GM18526 (cell line): Measurements from ENCODE around the gene HLA-DMB.
A peak's percentile ranks its signal among the peaks of the same experiment; 100 is the strongest.

Experiments
- POLR2A ChIP-seq: IDR thresholded peaks from 3 replicates; pipeline ENCODE4 v1.6.1; 2011; ENCODE audit not compliant: insufficient read length; ENCODE audit errors: extremely low read depth

Gene HLA-DMB

DNA sequence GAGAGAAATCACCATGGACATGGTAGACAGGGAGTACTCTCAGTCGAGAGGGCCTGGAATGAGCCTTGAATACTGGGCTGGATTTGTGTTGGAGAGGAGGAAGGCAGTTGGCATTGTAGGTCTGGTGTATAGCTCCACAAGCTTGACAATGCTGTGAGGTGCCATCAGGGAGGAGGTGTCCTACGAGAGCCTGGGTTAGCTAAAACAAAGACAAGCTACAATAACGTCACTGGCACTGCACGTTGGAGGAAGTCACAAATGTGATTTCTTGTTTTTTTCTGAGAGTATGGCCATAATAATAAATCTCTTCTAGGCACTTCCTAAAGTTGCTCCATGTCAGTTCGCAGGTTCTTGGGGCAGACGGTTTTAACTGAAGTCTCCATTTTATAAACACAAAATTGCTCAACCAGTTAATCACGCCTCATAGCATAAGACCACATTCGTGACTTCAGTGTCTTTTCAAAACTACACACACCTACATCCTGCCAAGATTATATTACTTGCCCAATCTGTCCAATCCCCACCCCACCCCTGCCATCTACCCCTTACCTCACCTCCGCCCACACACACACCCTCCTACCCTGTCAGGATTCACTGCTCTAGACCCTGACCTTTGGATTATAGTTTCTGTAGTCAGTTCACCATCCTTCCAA, 4.4 kb upstream of the HLA-DMB start:
- TF ChIP-seq POLR2A, result peak; percentile 11

DNA sequence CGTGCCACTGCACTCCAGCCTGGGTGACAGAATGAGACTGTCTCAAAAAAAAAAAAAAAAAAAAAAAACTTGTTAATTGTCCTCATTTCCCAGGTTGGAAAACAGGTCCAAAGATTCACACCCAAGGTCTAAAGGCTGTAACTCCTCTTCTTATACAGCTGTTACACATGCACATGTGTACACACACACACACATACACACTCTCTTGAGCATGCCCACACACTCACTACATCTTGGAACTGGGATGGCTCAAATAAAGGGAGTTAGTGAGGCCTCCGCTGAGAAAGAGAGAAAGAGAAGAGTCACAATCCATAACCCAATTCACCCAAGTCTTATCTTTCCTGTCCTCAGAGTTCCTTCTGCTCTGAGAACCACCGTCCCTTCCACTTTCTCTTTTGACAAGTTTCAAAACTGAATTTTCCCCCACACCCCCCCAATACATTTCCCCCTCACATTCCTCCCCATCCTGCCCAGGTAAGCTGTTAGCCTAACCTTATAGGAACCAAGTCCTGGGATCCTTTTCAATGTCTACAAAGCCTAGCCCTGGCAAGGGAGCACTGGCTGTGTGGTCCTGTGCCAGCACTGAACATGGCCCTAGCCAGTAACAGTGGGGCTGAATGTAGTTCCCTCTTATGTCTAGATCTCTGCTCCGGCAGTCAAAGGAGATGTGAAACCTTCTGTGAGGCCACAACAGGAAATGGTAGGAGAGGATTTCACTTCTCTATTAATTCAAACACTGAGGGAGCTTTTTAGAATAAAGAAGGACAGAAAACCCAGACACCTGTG, 3.2 kb upstream of the HLA-DMB start:
- TF ChIP-seq POLR2A, result peak; percentile 61

DNA sequence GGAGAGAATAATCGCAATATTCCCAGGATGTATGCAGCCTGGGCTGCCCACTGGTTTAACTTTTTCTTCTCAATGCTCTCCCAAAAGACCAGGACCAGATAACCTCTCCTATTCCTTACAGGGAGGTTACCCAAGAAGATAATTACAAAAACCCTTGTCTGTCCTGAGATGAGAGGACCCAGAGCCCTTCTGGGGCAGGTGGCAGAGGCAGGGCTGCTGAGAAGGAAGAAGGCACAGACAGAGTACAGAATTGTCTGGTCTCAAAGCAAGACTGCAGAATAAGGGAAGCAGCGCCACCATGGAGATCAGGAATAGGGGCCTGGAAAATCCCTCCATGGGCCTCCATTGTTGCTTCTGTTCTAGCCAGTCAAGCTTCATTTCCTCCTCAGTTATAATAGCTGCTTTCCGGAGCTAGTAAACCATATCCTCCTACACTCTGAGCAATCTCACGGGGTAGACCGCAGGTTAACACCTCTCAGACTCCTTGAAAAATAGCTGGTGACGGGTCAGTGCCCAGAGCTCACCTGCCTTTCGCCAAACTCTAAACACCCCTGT, 463 bp upstream of the HLA-DMB start:
- TF ChIP-seq POLR2A, result peak; percentile 7

DNA sequence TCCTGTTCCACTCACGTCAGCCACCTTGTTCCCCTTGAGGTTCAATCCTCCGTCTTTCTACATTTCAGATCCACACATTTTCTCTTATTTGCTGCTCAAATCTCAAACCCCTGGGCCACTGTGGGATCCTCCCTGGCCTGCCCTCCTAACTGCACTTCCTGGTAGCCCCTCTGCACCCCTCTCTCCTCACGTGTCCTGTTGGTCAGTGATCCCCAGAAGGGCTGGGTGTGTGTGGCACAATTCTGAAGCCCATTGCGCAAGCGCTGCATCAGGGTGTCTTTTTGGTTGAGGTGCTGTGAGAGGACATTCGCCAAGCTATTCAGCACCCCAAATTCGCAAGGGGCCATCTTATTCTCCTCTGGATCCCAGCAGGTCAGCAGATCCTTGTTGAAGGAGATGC, 2.3 kb downstream of the HLA-DMB start:
- no peak for TF ChIP-seq POLR2A

DNA sequence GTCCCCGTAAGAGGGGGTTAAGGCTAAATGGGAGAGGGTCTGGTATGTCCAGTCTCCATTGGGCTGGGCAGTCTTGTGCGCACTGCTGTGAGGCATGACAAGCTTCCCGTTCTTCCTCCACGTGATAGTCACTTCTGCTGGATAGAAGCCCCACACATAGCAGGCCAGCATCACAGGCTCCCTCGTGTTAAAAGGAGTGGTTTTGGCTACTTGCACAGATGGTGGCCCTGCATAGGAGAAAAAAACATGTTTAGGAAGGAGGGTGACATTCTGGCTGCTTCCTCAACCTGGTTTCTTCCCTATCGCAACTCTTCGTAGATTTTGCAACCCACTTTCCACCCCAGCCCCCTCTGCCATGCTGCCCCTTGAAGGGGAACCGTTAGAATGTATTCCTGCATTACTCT, 3.6 kb downstream of the HLA-DMB start:
- no peak for TF ChIP-seq POLR2A

DNA sequence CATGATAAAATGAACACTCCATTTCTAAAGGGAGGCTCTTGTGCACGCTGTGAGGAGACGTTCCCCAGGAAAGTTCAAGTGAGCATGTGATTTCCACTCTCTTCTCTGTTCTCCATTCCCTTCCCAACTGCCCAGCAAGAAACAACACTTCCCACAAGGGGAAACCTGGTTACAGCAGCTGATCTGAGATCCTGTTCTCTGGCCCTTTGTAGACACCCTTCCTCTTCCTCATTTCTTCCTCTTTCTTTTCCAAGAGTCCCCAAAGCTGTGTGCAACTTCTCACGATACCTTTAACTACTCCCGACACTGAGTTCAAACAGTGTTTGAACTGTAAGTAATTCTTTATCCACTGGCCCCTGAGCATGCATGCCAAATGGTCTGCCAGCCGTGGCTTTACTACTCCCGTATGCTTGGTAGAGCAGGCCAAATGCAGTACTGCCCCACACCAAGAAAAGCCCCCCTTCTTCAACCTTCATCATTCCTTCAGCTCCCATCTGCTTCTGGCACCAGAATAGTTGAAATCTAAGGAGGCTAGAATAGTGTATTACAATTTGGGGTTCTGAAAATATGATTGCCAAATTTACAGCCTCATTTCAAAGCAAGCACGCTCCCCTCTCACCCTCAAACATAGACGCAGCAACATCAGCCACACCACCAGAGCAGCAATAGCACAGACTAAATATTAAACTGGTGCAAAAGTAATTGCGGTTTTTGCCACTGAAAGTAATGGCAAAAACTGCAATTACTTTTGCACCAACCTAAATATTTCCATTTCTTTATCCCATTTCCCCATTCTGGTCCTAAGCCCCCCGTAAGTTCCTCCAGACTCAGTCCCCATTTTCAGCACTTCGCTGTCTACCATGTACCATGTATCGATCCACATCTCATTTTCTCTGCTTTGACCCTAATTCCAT, 4.3 kb downstream of the HLA-DMB start:
- no peak for TF ChIP-seq POLR2A

DNA sequence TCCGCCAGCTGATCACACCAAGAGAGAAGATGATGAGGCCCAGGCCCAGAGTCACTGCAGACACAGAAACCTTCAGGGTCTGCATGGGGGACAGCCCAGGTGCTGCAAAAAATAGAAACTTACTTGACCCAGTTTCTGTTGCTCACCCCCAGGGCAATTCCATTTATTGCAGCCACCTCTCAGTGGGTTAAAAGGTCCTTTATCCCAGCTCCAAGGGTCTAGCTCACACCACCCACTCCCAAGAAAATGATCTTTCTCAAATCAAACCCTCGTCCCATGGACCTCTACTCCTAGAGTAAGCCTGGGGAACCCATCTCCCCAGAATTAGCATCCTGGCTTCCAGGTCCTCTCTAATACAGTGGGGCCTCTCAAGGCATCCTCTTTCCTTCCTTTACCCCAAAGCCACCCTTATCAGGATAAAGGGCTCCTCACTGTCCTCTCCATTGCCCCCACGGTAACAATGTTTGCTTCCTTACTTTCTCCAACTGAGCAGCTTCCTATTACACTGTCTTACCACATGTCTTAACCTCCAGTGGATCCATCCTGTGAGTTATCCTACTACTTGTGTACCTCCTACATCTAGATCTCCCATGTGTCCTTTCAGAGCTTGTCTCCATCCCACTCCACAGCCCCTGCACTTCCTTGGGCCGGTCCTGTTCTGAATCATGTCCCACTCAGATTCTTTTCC, 5.1 kb downstream of the HLA-DMB start:
- TF ChIP-seq POLR2A, result peak; percentile 13

DNA sequence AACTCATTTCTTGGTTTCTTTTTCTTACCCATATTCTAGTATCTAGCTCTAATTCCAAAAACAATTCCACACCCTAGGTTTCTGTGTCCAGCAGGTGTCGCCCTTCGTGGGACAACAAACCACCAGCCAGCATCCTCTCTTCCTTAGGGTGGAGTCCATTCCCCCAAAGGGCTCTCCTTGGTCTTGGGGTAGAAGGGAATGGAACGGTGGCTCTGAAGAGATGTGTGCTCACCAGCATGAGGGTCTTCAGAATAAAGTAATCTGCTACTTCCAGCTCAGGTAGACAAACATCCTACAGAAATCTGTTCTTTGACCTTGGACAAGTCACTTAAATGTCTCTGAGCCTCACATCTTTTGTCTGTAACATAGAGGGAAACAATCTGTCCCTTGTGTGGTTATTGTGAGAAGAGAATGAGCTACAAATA, 7.2 kb downstream of the HLA-DMB start:
- no peak for TF ChIP-seq POLR2A

DNA sequence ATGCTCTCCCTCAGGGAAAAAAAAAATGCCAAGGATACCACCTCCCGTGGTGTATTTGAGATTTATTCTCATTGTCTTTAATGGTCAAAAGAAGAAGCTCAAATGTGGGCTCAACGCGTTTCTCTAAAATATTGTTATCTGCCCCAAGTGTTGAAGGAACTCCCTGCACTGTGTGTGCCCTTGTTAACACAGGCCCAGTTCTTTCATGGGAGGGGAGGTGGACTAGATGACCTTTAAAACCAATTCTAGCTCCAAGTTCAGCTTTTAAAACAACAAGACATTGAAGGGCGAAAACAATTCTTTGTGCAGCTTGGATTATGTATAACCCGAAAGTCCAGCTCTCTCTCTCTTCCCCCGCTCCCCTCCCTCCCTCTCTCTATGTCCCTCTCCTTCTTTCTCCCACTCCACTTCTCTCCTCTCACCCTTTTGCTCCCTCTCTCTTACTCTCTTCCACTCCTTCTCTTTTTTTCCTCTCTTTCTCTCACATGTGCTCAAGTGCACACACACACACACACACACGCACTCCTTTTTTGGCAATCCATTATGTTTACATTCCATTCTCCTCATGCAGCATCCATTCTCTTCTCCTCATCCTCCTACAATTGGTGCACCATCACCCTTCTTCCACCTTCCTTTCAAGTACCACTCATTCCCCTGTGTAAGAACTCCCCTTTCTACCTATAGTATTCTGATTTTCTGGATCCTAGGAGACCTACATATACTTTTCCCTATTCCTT, 8.5 kb downstream of the HLA-DMB start:
- no peak for TF ChIP-seq POLR2A

DNA sequence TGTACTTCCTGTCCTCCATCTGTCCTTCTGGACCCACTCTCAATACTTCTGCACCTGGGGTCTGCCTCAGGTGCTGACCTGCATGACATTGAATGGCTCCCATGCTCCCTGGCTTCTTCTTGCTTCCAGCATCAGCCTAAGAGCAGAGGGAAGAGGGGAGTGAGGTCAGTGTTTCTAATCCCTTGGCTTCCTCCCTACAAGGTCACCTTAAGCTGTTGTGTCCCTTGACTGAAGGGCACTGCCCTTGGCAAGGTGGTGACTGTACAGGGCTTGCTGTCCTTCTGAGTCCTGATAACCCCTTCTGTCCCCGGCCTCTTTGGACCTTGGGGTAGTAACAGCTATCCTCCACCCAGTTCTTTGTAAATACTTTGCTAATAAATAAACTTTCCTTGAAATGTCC, 9.6 kb downstream of the HLA-DMB start:
- no peak for TF ChIP-seq POLR2A

DNA sequence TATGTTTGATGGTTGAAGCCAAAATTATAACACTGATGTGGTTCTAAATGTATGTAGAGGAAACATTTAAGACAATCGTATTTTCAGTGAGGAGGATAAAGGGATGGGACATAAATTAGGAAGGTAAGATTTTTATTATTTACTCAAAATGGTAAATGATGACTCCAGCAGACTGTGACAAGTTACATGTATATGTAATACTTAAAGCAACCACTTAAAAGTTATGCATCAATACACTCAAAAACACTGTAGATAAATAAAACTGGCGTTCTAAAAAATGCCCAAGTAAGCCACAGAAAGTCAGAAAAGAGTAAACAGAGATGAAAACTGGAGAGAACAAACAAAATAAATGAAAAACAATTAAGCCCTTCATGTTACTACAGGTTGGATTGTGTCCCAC, 18.7 kb downstream of the HLA-DMB start:
- no peak for TF ChIP-seq POLR2A

DNA sequence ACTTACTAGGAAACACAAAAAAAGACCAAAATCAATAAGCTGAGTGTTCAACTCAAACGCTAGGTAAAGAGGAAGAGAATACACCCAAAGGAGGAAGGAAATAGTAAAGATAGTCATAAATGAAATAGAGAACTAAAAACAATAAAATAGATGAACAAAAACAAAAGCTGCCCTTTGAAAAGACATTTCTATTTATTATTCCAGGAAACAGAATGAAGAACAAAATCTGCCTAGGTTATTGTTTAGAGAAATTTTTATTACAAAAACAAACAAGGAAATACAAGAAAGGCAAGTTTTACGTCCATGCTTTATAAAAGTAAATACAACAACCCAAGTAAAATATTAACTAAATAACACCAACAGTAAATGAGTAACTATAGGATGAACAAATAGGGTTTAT, 20.1 kb downstream of the HLA-DMB start:
- no peak for TF ChIP-seq POLR2A

DNA sequence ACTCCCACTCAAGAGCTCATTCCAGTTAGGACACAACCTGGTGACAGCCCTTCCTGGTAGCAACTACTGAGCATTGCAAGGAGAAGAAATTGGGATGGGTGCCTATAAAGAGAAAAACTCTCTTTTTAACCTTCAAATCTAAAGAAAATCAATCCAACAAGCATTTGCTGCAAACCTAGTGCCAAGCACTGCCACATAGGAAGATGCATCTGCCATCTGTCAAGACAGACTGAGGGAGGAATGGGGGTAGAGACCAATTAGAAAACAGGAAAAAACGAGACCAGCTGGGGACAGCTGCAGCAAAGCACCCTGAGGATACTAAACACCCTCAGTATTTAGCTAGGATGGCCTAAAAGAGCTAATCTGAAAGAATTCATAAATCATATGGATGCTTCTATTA, 27.9 kb downstream of the HLA-DMB start:
- no peak for TF ChIP-seq POLR2A

DNA sequence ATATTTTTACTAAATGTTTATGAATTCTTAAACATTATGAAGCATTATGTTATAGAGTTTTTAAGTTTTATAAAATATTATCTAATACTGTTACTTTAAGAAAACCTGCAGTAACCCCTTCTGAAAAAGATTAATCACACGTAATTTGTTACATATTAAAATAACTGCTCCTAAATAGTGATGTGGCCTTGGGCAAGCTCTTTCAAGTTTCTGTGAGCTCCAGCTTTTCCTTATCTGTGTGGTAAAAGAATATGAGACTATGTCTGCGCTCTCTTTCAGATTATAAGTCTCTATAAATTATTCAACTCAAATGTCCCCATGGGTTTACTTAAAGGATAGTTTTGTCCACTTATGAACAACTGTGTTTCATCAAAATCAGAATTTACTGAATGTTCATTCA, 31.9 kb downstream of the HLA-DMB start:
- no peak for TF ChIP-seq POLR2A
